GM19099 (cell line): ENCODE data around the gene STPG1.

Experiments
- POLR2A ChIP-seq: IDR thresholded peaks from 3 replicates; pipeline ENCODE4 v1.6.1; 2011; ENCODE audit warnings: low read depth; ENCODE audit not compliant: insufficient read length; ENCODE audit errors: extremely low read depth

The STPG1 gene

GRCh38 chr1:24413350-24414163 lies at the start of gene STPG1:
TSS of gene STPG1 (minus strand) at chr1:24413782. CDS start at chr1:24401388, 12,394 bp downstream.
- TF ChIP-seq POLR2A, result no peak

- TF ChIP-seq POLR2A, result no peak
Measured at GRCh38 chr1:24459551-24460266, 46.1 kb upstream of the STPG1 start.

GRCh38 chr1:24457866-24458265 lies 44.3 kb upstream of the STPG1 start:
- TF ChIP-seq POLR2A, result no peak

- no peak for TF ChIP-seq POLR2A
Measured at GRCh38 chr1:24455272-24455671, 41.7 kb upstream of the STPG1 start.

- TF ChIP-seq POLR2A, result no peak
Measured at GRCh38 chr1:24454673-24455072, 41.1 kb upstream of the STPG1 start.

GRCh38 chr1:24452922-24453485 lies 39.4 kb upstream of the STPG1 start:
- no peak for TF ChIP-seq POLR2A

GRCh38 chr1:24451746-24452145 lies 38.2 kb upstream of the STPG1 start:
- TF ChIP-seq POLR2A, result no peak

- no peak for TF ChIP-seq POLR2A
Measured at GRCh38 chr1:24450857-24451397, 37.3 kb upstream of the STPG1 start.

GRCh38 chr1:24450316-24450715 lies 36.7 kb upstream of the STPG1 start:
- no peak for TF ChIP-seq POLR2A

- TF ChIP-seq POLR2A, result no peak
Measured at GRCh38 chr1:24443241-24443656, 29.7 kb upstream of the STPG1 start.

- TF ChIP-seq POLR2A, result no peak
Measured at GRCh38 chr1:24442764-24443163, 29.2 kb upstream of the STPG1 start.

GRCh38 chr1:24441996-24442668 lies 28.6 kb upstream of the STPG1 start:
- no peak for TF ChIP-seq POLR2A

GRCh38 chr1:24441480-24441879 lies 27.9 kb upstream of the STPG1 start:
- TF ChIP-seq POLR2A, result no peak

- TF ChIP-seq POLR2A, result no peak
Measured at GRCh38 chr1:24440436-24440835, 26.9 kb upstream of the STPG1 start.

GRCh38 chr1:24438423-24438901 lies 24.9 kb upstream of the STPG1 start:
- no peak for TF ChIP-seq POLR2A
